Activated T-helper 9 cell treated with anti-CD3 and anti-CD28 coated beads, Interleukin-2, amount 50 U/mL, for 16 hours (primary cell): ENCODE data around the gene NUMA1.

Experiments
- DNase-seq: peaks from one replicate; pipeline ENCODE4 v3.0.0-alpha.2; 2020; ENCODE audit warnings: low read depth

The NUMA1 gene

DNA sequence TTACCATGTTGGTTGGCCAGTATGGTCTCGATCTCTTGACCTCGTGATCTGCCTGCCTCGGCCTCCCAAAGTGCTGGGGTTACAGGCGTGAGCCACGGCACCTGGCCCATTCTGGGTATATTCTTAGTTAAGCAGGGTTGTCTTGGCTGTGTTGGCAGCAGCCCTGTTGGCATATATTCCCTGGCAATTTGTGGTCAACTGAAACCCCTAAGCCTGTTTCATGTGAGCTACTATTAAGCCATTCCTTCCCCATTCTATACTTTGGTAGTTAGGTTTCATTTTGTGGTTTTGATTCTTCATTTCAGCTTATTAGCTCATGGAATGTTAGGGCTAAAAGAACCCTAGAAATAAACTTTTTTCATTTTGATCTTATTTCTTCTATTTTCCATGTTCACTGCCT lies 103.8 kb downstream of the NUMA1 start:
- no peak for DNase-seq

DNA sequence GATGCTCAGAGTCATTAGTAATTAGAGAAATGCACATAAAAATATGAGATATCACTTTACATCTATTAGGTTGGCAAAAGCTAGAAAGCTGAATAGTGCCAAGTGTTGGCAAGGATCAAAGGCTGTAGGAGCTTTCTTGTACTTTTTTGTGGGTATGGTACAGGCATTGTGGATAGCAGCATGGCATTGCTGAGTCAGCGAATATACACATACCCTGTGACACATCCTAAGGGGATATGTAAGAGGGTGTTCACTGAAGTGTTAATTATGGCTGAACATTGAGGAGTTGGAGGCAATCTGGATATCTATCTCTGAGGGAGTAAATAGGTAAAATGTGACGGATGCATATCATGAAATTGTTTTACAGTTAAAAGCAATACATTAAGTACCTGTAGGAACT lies 108.7 kb downstream of the NUMA1 start:
- no peak for DNase-seq

DNA sequence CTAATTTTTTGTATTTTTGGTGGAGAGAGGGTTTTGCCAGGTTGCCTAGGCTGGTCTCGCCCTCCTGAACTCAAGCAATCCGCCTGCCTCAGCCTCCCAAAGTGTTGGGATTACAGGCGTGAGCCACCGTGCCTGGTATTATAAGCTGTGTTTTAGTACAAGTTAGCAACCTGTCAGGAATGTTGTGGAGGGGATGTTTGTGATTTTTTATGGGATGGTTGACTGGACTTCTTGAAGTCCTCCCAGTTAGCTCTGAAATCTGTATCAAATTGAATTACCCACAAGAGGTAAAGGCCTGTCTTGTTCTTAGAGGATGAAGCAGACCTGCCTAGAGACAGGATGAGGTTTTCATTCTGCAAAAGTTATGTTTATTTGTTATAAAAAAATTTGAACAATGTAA lies 115.7 kb downstream of the NUMA1 start:
- DNase-seq, result no peak

DNA sequence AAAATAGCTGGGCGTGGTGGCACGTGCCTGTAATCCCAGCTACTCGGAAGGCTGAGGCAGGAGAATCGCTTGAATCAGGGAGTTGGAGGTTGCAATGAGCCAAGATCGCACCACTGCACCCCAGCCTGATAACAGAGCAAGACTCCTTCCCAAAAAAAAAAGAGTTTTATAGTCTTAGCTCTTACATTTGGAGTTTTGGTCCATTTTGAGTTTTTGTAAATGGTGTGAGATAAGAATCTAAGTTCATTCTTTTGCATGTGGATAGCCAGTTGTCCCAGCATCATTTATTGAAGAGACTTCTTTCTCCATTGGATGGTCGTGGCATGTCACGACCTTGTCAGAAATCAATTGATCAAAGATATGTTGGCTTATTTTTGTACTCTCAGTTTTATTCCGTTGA lies 116.9 kb downstream of the NUMA1 start:
- no peak for DNase-seq

DNA sequence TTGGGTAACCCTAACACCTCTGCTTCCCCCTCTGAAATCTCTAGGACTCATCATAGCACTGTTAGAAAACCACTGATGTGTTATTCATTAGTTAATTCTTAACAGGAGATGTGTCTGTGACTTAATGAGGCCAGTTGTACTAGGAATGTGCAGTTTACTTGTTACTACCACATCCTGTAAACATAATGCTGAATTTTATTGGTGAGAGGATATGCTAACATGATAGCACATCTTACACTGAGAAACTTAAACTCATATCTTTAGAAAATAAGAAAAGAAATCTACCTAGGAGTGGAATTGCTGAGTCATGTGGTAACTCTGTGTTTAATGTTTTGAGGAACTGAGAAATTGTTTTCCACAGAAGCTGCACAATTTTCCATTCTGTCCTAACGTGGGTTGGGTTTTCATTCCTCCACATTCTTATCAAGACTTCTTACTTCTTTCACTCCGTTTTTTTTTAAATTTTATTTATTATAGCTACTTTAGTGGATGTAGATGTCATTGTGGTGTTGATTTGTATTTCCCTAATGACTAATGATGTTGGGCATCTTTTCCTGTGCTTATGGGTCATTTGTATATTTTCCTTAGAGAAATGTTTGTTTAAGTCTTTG lies 117.8 kb downstream of the NUMA1 start:
- DNase-seq, result no peak

DNA sequence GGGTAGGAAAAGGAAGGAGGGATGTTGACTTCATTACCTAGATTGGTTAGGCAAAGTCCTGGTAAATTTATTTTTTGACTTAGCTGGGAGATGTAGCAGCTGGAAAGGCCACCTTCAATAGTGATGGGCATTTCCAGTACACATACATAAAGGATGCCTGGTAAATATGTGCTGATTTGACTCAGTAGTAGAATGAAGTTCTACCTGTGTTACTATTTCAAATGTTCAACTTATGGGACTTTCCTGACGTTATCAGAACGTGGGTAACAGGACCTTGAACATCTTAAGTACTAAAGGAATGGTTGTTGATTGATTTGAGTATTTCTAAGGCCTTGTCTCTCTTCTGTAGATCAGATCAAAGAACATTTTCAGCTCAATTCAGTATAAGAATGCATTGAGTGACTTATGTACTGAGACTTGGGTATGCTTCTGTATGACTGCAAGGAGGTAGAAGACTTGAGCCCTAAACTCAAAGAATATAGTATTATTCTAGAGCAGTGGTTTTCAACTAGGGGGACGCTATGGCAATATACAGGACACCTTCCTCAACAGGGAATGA lies 124.4 kb downstream of the NUMA1 start:
- DNase-seq, result no peak
